GM12875 (cell line): ENCODE measurements around the gene GATAD2B.

Source experiments
- H3K4me3 ChIP-seq: one replicate; pipeline ENCODE4 v1.5.1; 2011; ENCODE audit warnings: low read depth, low read length, control low read depth
- TF ChIP-seq, protein P1 (sequence below): IDR thresholded peaks from 2 replicates; pipeline ENCODE4 v1.5.1; 2011; ENCODE audit warnings: low read depth, mild to moderate bottlenecking, control low read depth, inconsistent platforms, low read length, moderate library complexity, borderline replicate concordance; ENCODE audit not compliant: insufficient read depth

Gene GATAD2B

DNA sequence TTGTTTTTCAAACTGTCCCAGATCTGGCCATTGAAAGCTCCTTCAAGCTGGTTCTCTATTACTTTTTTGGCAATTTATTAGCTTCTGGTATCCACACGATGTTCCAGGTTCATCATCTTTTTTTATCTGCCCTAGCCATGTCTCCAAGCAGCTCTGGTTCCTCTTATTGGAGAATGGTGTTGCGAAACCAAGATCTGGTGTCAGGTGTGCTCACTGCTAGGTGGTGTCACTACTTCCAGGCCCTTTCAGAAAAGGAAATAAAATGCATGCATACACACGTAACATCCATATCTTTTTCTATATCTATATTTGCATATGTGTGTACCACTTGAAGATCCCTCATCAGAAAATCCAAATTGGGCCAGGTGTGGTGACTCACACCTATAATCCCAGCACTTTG is 53.3 kb downstream of the GATAD2B start:
- TF ChIP-seq, protein P1, sequence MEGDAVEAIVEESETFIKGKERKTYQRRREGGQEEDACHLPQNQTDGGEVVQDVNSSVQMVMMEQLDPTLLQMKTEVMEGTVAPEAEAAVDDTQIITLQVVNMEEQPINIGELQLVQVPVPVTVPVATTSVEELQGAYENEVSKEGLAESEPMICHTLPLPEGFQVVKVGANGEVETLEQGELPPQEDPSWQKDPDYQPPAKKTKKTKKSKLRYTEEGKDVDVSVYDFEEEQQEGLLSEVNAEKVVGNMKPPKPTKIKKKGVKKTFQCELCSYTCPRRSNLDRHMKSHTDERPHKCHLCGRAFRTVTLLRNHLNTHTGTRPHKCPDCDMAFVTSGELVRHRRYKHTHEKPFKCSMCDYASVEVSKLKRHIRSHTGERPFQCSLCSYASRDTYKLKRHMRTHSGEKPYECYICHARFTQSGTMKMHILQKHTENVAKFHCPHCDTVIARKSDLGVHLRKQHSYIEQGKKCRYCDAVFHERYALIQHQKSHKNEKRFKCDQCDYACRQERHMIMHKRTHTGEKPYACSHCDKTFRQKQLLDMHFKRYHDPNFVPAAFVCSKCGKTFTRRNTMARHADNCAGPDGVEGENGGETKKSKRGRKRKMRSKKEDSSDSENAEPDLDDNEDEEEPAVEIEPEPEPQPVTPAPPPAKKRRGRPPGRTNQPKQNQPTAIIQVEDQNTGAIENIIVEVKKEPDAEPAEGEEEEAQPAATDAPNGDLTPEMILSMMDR = no peak
- no peak overlapping the region for H3K4me3 ChIP-seq

GRCh38 chr1:153866045-153866850 is 56.5 kb downstream of the GATAD2B start:
- no peak overlapping the region for H3K4me3 ChIP-seq
- TF ChIP-seq, protein P1 = no peak

- H3K4me3 ChIP-seq = no peak overlapping the region
- TF ChIP-seq, protein P1 = no peak
Observed at GRCh38 chr1:153860285-153860684, 62.5 kb downstream of the GATAD2B start.

- TF ChIP-seq, protein P1 = no peak
- H3K4me3 ChIP-seq = no peak overlapping the region
Observed at GRCh38 chr1:153857505-153857904, 65.3 kb downstream of the GATAD2B start.

GRCh38 chr1:153856763-153857162 is 66.0 kb downstream of the GATAD2B start:
- H3K4me3 ChIP-seq = no peak overlapping the region
- TF ChIP-seq, protein P1 = no peak

DNA sequence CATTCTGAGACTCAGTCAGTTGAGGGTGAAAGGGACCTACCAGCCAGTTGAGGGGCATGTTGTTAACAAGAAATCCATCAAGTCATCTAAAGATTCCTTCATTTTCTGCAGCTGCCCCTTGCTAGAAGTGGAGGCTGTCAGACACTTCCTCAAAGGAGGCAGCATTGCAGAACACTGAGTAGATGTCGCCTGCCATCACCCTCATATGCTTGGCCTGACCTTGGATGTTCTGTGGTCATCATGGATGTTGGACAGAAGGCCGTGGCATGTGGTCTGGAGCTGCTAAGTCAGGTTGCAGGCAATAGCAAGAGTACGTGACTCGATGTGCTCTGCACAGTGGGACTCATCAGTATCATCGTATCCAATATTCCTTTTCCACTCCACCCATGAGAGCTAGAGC is 70.6 kb downstream of the GATAD2B start:
- TF ChIP-seq, protein P1 = no peak
- no peak overlapping the region for H3K4me3 ChIP-seq
